Large intestine (tissue), 3 donors: Measurements from ENCODE around the gene ZSCAN5C. TPM values are rescaled to one million over a fixed set of nuclear protein-coding genes. Genes with fewer than 3 reads are reported as not detected.
"Not testable (repeated sequence)": the region's sequence is repeated elsewhere in the genome, so short reads cannot be mapped to it uniquely, and the experiment has no call there.

Experiments used
- DNase-seq, 2 donors: peaks; one replicate each; pipeline versions ENCODE4 v3.0.0 to v3.0.0-alpha.2; 2013
- H3K27ac ChIP-seq: one replicate; pipeline ENCODE4 v1.5.1; 2013; ENCODE audit warnings: low read length
- H3K27me3 ChIP-seq: 2 replicates; pipeline ENCODE4 v1.6.1; 2013; ENCODE audit warnings: low read length; ENCODE audit not compliant: control insufficient read depth, insufficient read depth
- H3K36me3 ChIP-seq: 2 replicates; pipeline ENCODE4 v1.6.1; 2013; ENCODE audit warnings: low read length; ENCODE audit not compliant: control insufficient read depth, insufficient read depth
- H3K4me1 ChIP-seq: one replicate; pipeline ENCODE4 v1.6.1; 2013; ENCODE audit warnings: low read length; ENCODE audit not compliant: control insufficient read depth, insufficient read depth
- H3K4me3 ChIP-seq: one replicate; pipeline ENCODE4 v1.5.1; 2013; ENCODE audit warnings: low read length
- H3K9me3 ChIP-seq: one replicate; pipeline ENCODE4 v1.6.1; 2013; ENCODE audit warnings: mild to moderate bottlenecking, low read depth, low read length, moderate library complexity; ENCODE audit not compliant: control insufficient read depth
- WGBS: methylation state at CpG from one replicate; pipeline ENCODE4 v1.1.5; 2013; ENCODE audit warnings: low lambda C conversion rate; ENCODE audit not compliant: insufficient coverage; 5-methylcytosine and 5-hydroxymethylcytosine counted together
- polyA plus RNA-seq: library from polyadenylated mRNA; unstranded; fragments of 120-200 nt; gene quantifications from one replicate; pipeline ENCODE4 v1.2.1, GENCODE V29; 2013

ZSCAN5C gene
- polyA plus RNA-seq, 1 donor = not detected

DNA sequence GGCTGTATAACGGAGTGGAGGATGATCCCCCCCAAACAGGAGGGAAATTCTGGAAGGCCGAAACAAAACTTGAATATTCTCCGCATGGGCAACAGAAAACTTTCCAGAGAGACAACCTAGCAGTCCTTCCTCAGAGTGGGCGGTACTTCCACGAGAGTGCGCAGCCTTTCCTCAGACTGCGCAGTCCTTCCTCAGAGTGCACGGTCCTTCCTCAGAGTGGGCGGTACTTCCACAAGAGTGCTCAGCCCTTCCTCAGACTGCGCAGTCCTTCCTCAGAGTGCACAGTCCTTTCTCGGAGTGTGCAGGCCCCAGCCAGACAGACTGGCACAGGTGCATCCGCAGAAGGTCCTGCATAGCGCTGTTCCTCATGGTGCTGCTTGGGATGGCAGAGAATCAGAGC, 39.0 kb upstream of the ZSCAN5C start:
- WGBS = no CpG with 5 or more reads among the region's 13 CpGs
- Histone ChIP-seq H3K9me3 (no peaks in the 10 kb centered on the region), H3K4me3 (no peak overlapping the region), H3K27me3 (no peaks in the 10 kb centered on the region), H3K27ac (no peak overlapping the region), H3K36me3 (peaks cover 22% of the 10 kb centered on the region), H3K4me1 (no peaks in the 10 kb centered on the region)
- no peak for DNase-seq

DNA sequence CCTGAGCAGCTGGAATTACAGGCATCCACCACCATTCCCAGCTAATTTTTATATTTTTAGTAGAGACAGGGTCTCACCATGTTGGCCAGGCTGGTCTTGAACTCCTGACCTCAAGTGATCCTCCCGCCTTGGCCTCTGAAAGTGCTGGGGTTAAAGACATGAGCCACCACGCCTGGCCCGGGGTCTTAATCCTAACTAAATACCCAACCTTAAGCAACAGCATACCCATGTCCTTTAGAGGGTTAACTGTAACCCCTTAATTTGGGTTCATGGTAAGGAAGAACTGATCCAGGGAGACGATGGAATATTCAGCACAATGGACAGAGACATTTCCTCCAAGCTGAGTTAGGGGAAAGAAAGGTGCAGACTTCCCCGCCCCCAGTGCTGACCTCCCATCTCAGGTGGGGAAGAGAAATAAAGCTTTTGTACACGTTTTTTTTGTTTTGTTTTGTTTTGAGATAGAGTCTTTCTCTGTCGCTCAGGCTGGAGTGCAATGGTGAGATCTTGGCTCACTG, 35.0 kb upstream of the ZSCAN5C start:
- Histone ChIP-seq H3K36me3 (no peaks in the 10 kb centered on the region), H3K27me3 (no peaks in the 10 kb centered on the region), H3K4me3 (no peak overlapping the region), H3K9me3 (no peaks in the 10 kb centered on the region), H3K4me1 (no peaks in the 10 kb centered on the region), H3K27ac (no peak overlapping the region)
- DNase-seq = no peak
- no CpG with 5 or more reads among the region's 7 CpGs for WGBS

DNA sequence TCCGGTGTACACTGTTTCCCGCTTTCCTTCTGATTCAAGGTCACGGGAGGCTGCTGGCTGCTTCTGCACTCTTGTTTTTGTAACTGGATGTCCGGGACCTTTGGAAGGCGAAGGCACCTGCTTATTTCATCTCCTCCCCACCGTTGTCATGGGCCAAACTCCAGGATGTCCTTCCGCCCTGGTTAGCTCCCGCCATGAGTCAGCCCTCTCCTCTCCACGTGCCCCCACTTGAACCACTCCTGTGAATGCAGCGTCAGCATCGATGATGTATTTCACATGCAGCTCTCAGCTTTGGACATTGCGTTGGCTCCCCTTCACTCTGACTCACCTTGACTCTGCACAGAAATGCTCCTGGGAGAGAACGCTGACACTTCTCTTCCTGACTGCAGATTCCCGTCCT, 31.8 kb upstream of the ZSCAN5C start:
- DNase-seq = peak; percentile 19 to 50
- H3K27me3 ChIP-seq = peaks cover 13% of the 10 kb centered on the region
- H3K4me1 ChIP-seq = no peaks in the 10 kb centered on the region
- no peak overlapping the region for H3K27ac ChIP-seq
- H3K4me3 ChIP-seq = no peak overlapping the region
- no CpG with 5 or more reads among the region's 14 CpGs for WGBS
- H3K36me3 ChIP-seq = no peaks in the 10 kb centered on the region
- no peaks in the 10 kb centered on the region for H3K9me3 ChIP-seq

DNA sequence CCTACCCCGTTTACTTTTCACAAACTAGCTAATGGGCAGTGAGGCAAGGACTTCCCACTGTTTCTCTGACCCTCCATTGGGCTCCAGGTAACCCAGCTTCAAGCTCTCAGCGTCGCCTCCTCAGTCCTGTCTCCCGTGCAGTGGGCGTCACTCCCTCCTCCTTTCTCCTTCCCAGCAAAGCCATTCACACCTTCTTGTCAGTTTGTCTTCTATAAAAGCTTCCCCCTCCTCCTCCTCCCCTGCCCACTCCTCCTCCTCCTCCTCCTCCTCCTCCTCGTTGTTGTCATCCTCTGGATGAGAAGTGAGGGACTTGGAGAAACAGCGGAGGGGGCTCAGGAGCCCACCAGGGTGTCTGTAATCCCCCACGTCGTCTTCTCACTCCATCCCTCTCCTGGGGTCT, 28.0 kb upstream of the ZSCAN5C start:
- Histone ChIP-seq H3K27me3 (peaks cover 16% of the 10 kb centered on the region), H3K4me3 (no peak overlapping the region), H3K36me3 (no peaks in the 10 kb centered on the region), H3K9me3 (no peaks in the 10 kb centered on the region), H3K4me1 (no peaks in the 10 kb centered on the region), H3K27ac (no peak overlapping the region)
- no peak for DNase-seq
- WGBS = no CpG with 5 or more reads among the region's 9 CpGs

DNA sequence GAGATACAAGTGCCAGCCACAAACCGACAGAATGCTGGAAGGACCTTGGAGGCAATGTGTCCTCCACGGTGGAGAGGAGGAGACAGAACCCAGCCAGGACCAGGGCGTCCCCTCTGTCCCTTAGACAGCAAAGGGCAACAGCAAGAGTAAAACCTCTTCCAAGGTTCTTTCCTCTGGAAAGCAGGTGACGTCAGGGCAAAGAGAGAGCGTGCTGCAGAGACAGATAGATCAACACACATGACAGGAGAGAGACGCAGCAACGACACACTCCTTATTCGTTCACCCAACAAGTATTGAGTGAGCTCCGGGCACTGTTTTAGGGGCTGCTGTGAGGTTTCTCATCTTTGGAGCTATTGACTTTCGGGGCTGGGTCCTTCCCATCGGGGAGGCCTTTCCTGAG, 27.5 kb upstream of the ZSCAN5C start:
- Histone ChIP-seq H3K4me3 (no peak overlapping the region), H3K9me3 (no peaks in the 10 kb centered on the region), H3K27me3 (peaks cover 16% of the 10 kb centered on the region), H3K27ac (no peak overlapping the region), H3K4me1 (no peaks in the 10 kb centered on the region), H3K36me3 (no peaks in the 10 kb centered on the region)
- DNase-seq = no peak
- WGBS = no CpG with 5 or more reads among the region's 11 CpGs

DNA sequence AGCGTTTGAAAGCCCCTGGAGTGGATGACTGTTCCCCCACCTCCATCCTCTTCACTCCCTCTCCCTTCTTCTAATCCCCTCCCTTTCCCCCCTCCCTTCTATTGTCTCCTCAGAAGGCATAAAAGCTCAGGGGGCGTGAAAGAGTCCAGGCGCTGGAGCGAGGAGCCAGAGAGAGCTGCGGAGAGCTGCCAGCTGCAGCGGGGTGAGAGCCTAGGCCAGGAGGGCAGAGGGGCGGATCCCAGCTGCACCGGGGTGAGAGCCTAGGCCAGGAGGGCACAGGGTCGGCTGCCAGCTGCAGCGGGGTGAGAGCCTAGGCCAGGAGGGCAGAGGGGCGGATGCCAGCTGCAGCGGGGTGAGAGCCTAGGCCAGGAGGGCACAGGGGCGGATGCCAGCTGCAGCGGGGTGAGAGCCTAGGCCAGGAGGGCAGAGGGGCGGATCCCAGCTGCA, 26.2 kb upstream of the ZSCAN5C start, which contains the start of gene GALP:
TSS of gene GALP (plus strand) at position 148 of the 447 bp plus-strand sequence. CDS start 1,101 bp downstream, outside the sequence.
- DNase-seq, H3K27ac ChIP-seq, H3K4me1 ChIP-seq, H3K36me3 ChIP-seq, H3K4me3 ChIP-seq, H3K9me3 ChIP-seq: not testable (repeated sequence)
- WGBS = 33% methylated on average over 1 of the region's 15 CpGs
- peaks cover 16% of the 10 kb centered on the region for H3K27me3 ChIP-seq

DNA sequence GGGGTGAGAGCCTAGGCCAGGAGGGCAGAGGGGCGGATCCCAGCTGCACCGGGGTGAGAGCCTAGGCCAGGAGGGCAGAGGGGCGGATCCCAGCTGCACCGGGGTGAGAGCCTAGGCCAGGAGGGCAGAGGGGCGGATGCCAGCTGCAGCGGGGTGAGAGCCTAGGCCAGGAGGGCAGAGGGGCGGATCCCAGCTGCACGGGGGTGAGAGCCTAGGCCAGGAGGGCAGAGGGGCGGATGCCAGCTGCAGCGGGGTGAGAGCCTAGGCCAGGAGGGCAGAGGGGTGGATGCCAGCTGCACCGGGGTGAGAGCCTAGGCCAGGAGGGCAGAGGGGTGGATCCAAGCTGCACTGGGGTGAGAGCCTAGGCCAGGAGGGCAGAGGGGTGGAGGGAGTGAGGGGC, 25.8 kb upstream of the ZSCAN5C start:
- H3K27me3 ChIP-seq = peaks cover 16% of the 10 kb centered on the region
- not testable (repeated sequence) for H3K36me3 ChIP-seq, H3K4me3 ChIP-seq, H3K27ac ChIP-seq, H3K9me3 ChIP-seq, H3K4me1 ChIP-seq, DNase-seq
- no CpG with 5 or more reads among the region's 11 CpGs for WGBS

DNA sequence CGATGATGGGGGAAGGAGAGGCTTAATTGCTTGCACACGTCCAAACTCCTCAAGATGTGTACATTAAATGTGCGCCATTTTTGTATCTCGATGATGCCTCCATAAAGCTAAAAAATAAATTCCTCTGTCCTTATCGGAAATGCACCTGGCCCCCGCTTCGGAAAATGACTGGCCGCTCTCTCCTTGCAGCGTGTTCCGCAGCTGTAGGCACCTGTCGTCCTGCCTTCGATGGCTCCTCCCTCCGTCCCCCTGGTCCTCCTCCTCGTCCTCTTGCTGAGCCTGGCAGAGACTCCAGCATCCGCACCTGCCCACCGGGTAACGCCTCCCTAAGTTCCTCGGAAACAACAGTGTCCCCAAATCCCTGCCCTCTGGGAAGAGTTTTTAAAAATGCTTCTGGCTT, 25.2 kb upstream of the ZSCAN5C start:
- H3K27ac ChIP-seq = no peak overlapping the region
- DNase-seq = no peak
- no peaks in the 10 kb centered on the region for H3K9me3 ChIP-seq
- no peak overlapping the region for H3K4me3 ChIP-seq
- H3K27me3 ChIP-seq = peaks cover 16% of the 10 kb centered on the region
- no CpG with 5 or more reads among the region's 18 CpGs for WGBS
- no peaks in the 10 kb centered on the region for H3K36me3 ChIP-seq
- no peaks in the 10 kb centered on the region for H3K4me1 ChIP-seq

DNA sequence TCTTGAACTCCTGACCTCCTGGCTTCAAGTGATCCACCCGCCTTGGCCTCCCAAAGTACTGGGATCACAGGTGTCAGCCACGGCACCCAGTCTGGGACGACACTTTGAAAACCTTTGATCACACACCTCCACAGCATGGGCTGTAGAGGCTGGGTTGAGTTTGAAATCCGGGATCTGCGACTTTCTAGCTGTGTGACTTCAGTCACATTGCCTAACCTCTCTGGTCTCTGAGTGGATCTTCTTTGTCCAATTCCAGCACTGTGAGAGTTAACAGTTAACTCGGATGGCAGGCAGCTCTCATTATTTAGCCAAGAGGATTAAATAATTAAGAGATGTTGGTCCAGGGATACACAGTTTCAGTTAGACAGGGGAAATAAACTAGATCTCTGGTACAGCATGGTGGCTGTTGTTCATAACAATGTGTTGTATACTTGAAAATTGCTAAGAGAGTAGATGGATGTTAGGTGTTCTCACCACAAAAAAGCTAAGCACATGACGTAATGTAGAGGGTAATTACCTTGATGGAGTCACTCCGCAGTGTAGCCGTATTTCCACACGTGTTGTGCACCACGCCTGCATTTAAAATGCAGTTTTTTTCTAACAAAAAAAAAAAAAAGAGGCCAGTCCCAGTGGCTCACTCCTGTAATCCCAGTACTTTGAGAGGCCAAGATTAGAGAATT, 24.4 kb upstream of the ZSCAN5C start:
- 47% methylated on average over 3 of the region's 11 CpGs for WGBS
- H3K27ac ChIP-seq = no peak overlapping the region
- no peaks in the 10 kb centered on the region for H3K9me3 ChIP-seq
- no peaks in the 10 kb centered on the region for H3K36me3 ChIP-seq
- peaks cover 16% of the 10 kb centered on the region for H3K27me3 ChIP-seq
- no peak for DNase-seq
- no peaks in the 10 kb centered on the region for H3K4me1 ChIP-seq
- H3K4me3 ChIP-seq = no peak overlapping the region

DNA sequence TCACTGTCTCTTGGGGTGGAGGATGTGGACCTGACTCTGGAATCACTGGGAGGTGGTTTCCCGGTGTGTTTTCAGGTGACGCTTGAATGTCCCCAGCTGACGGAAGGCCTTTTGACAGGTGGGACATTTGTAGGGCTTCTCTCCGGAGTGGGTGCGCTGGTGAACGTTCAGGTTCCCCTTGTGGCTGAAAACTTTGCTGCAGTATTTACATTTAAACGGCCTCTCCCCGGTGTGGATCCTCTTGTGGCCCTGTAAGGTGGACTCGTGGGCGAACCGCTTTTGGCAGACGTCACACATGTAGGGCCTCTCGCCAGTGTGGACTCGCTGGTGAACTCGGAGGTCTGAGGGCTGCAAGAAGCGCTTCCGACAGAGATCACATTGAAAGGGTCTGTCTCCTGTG, 12.3 kb upstream of the ZSCAN5C start:
- no CpG with 5 or more reads among the region's 17 CpGs for WGBS
- Histone ChIP-seq H3K27me3 (no peaks in the 10 kb centered on the region), H3K9me3 (no peaks in the 10 kb centered on the region), H3K4me1 (no peaks in the 10 kb centered on the region), H3K27ac (no peak overlapping the region), H3K4me3 (no peak overlapping the region), H3K36me3 (no peaks in the 10 kb centered on the region)
- no peak for DNase-seq

DNA sequence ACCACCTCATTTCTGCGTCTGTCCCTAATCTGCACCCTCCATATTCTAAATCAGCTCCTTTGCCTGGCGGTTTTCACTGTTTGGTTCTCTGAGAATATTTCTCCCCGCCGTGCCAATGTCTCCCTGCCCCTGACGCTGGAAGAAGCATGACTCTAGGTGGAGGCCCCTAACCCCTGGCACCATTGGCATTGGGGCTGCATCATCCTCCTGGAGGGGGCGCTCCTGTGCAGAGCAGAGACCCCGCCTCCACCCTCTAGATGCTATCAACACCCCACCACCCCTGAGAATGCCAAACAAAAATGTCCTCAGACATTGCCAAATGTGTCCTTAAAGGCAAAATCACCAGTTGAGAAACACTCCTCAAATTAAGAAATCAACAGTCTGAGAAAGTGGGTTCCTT, 11.0 kb upstream of the ZSCAN5C start:
- no CpG with 5 or more reads among the region's 7 CpGs for WGBS
- no peak for DNase-seq

More for the DNA sequence above, 11.0 kb upstream of the ZSCAN5C start:
- Histone ChIP-seq H3K9me3 (no peaks in the 10 kb centered on the region), H3K27me3 (no peaks in the 10 kb centered on the region), H3K36me3 (no peaks in the 10 kb centered on the region), H3K4me3 (no peak overlapping the region), H3K27ac (no peak overlapping the region), H3K4me1 (no peaks in the 10 kb centered on the region)
